Suprapubic skin (tissue), 4 donors: Measurements from ENCODE around the gene GPA33.

Source experiments
- CTCF ChIP-seq, 2 donors: fragments of 200-600 bp in 1 of 2; fragments of 450-650 bp in 1 of 2; sonication (generic) in 1 of 2; IDR thresholded peaks; one replicate each; pipeline ENCODE4 v1.5.1; 2016 to 2019; ENCODE audit warnings: antibody characterized with exemption in 2 of 2, mild to moderate bottlenecking in 1 of 2, moderate library complexity in 1 of 2
- EP300 ChIP-seq: sonication (generic); formaldehyde crosslinking; IDR thresholded peaks from one replicate; pipeline ENCODE4 v1.6.1; 2017; ENCODE audit warnings: antibody characterized with exemption
- POLR2AphosphoS5 ChIP-seq, 3 donors: sonication (generic); formaldehyde crosslinking; IDR thresholded peaks; one replicate each; pipeline ENCODE4 v1.6.1; 2017; ENCODE audit warnings: antibody characterized with exemption in 3 of 3

- TF ChIP-seq POLR2AphosphoS5 (IDR thresholded peaks at IDR 0.05) = no peak
- no peak for TF ChIP-seq EP300
- no peak for TF ChIP-seq CTCF (IDR thresholded peaks at IDR 0.05)
Observed at GRCh38 chr1:167090314-167090942, at the start of gene GPA33.
